Neural crest cell (in vitro differentiated cells): ENCODE results near the gene LAGE3. TPM values are rescaled to one million over a fixed set of nuclear protein-coding genes. Genes with fewer than 3 reads are reported as not detected.

Experiments used
- DNase-seq: peaks from one replicate; pipeline ENCODE4 v3.0.0; 2021; ENCODE audit warnings: low read depth, mixed read lengths, low spot score
- H3K27ac Mint-ChIP-seq: one replicate; pipeline ENCODE4 v1.8.0; 2021; ENCODE audit warnings: mild to moderate bottlenecking, mixed read lengths; ENCODE audit not compliant: unreplicated experiment
- H3K27me3 Mint-ChIP-seq: 2 replicates; pipeline ENCODE4 v1.8.0; 2021; ENCODE audit warnings: low read depth, mild to moderate bottlenecking, mixed read lengths
- H3K36me3 Mint-ChIP-seq: 2 replicates; pipeline ENCODE4 v1.8.0; 2021; ENCODE audit warnings: low read depth, mild to moderate bottlenecking, mixed read lengths
- H3K4me1 Mint-ChIP-seq: 2 replicates; pipeline ENCODE4 v1.8.0; 2021; ENCODE audit warnings: mixed read lengths
- H3K4me3 Mint-ChIP-seq: one replicate; pipeline ENCODE4 v1.8.0; 2021; ENCODE audit warnings: mild to moderate bottlenecking, mixed read lengths
- H3K9me3 Mint-ChIP-seq: 2 replicates; pipeline ENCODE4 v1.8.0; 2021; ENCODE audit warnings: mixed read lengths
- CTCF ChIP-seq: fragments of 200-600 bp; sonication (generic); conservative IDR thresholded peaks from 2 replicates; pipeline ENCODE4 v1.5.0; 2021; ENCODE audit warnings: antibody characterized with exemption, mild to moderate bottlenecking
- total RNA-seq: library from RNA; stranded (reverse); gene quantifications from 2 replicates; pipeline ENCODE4 v1.2.1, GENCODE V29; 2021

LAGE3 gene
- total RNA-seq, 1 donor from 2014 or later, result 22.6 TPM

- H3K4me1 Mint-ChIP-seq, result peaks cover 6% of the 10 kb centered on the region
- H3K27ac Mint-ChIP-seq, result peak overlapping the region; percentile 78
- no peak for TF ChIP-seq CTCF
- no peaks in the 10 kb centered on the region for H3K27me3 Mint-ChIP-seq
- no peak for DNase-seq
- peak overlapping the region; percentile 83 for H3K4me3 Mint-ChIP-seq
- H3K36me3 Mint-ChIP-seq, result no peaks in the 10 kb centered on the region
- no peaks in the 10 kb centered on the region for H3K9me3 Mint-ChIP-seq
These were observed 35.6 kb downstream of the LAGE3 start for GRCh38 chrX:154443479-154443910.

- TF ChIP-seq CTCF, result no peak
- DNase-seq, result no peak
- no peaks in the 10 kb centered on the region for H3K27me3 Mint-ChIP-seq
- H3K4me3 Mint-ChIP-seq, result peak overlapping the region; percentile 83
- H3K4me1 Mint-ChIP-seq, result peaks cover 12% of the 10 kb centered on the region
- peaks cover 3% of the 10 kb centered on the region for H3K36me3 Mint-ChIP-seq
- H3K9me3 Mint-ChIP-seq, result no peaks in the 10 kb centered on the region
- H3K27ac Mint-ChIP-seq, result no peak overlapping the region
These were observed 36.9 kb downstream of the LAGE3 start for GRCh38 chrX:154441984-154442707.

- Mint-ChIP-seq H3K4me3 (peak overlapping the region; percentile 83), H3K9me3 (no peaks in the 10 kb centered on the region), H3K4me1 (peaks cover 12% of the 10 kb centered on the region)
These were observed 37.5 kb downstream of the LAGE3 start for GRCh38 chrX:154441564-154441963.

GRCh38 chrX:154440623-154441357 is 38.3 kb downstream of the LAGE3 start:
- peak overlapping the region; percentile 23 for H3K4me3 Mint-ChIP-seq
- TF ChIP-seq CTCF, result no peak
- H3K27ac Mint-ChIP-seq, result no peak overlapping the region
- peaks cover 18% of the 10 kb centered on the region for H3K4me1 Mint-ChIP-seq
- H3K9me3 Mint-ChIP-seq, result no peaks in the 10 kb centered on the region
- no peak for DNase-seq
- H3K36me3 Mint-ChIP-seq, result peaks cover 3% of the 10 kb centered on the region
- no peaks in the 10 kb centered on the region for H3K27me3 Mint-ChIP-seq

More at GRCh38 chrX:154441564-154441963, 37.5 kb downstream of the LAGE3 start:
- Mint-ChIP-seq H3K27ac (no peak overlapping the region), H3K36me3 (peaks cover 3% of the 10 kb centered on the region), H3K27me3 (no peaks in the 10 kb centered on the region)
- DNase-seq, result no peak
- no peak for TF ChIP-seq CTCF

- no peak for DNase-seq
- H3K27ac Mint-ChIP-seq, result no peak overlapping the region
- peaks cover 19% of the 10 kb centered on the region for H3K4me1 Mint-ChIP-seq
- H3K9me3 Mint-ChIP-seq, result no peaks in the 10 kb centered on the region
- no peaks in the 10 kb centered on the region for H3K27me3 Mint-ChIP-seq
- peaks cover 3% of the 10 kb centered on the region for H3K36me3 Mint-ChIP-seq
- TF ChIP-seq CTCF, result no peak
- peak overlapping the region; percentile 49 for H3K4me3 Mint-ChIP-seq
These were observed 39.2 kb downstream of the LAGE3 start for GRCh38 chrX:154439841-154440240.
